Lower lobe of right lung (tissue), 2 donors: Measurements from ENCODE around the gene GCNT3. TPM values are rescaled to one million over a fixed set of nuclear protein-coding genes. Genes with fewer than 3 reads are reported as not detected.

Experiments
- ATAC-seq, 2 donors: fragments of 200-7000 bp; cut with Tn5 transposase; one replicate each; pipeline ENCODE4 v1.9.1; 2020 to 2022; ENCODE audit warnings: mild to moderate bottlenecking in 2 of 2, moderate library complexity in 2 of 2
- DNase-seq: peaks from one replicate; pipeline ENCODE4 v3.0.0-alpha.2; 2020
- H3K27ac ChIP-seq: fragments of 200-600 bp; one replicate; pipeline ENCODE4 v1.8.0; 2022
- H3K27me3 ChIP-seq: fragments of 200-600 bp; one replicate; pipeline ENCODE4 v1.8.0; 2022; ENCODE audit warnings: low read depth
- H3K36me3 ChIP-seq: fragments of 200-600 bp; one replicate; pipeline ENCODE4 v1.8.0; 2022; ENCODE audit warnings: mild to moderate bottlenecking
- H3K4me1 ChIP-seq: fragments of 200-600 bp; one replicate; pipeline ENCODE4 v1.8.0; 2022
- H3K4me3 ChIP-seq: fragments of 200-600 bp; one replicate; pipeline ENCODE4 v1.8.0; 2022; ENCODE audit warnings: mild to moderate bottlenecking
- H3K9me3 ChIP-seq: fragments of 200-600 bp; one replicate; pipeline ENCODE4 v1.8.0; 2022
- CTCF ChIP-seq: fragments of 200-600 bp; IDR thresholded peaks from one replicate; pipeline ENCODE4 v1.8.0; 2022; ENCODE audit warnings: antibody characterized with exemption, mild to moderate bottlenecking
- intact Hi-C: fragments of 100-400 bp; cut with DNase I; formaldehyde crosslinking; loops from one replicate; pipeline ENCODE4 v1.11.0; 2022
- total RNA-seq: library from RNA; stranded (reverse); fragmentation: NEBNext Ultra II Directional; extraction: Animal tissue kit (Norgen Biotek cat#: 25700); gene quantifications from one replicate; pipeline ENCODE4 v1.2.1, GENCODE V29; 2021
- donor health status: DM: no; HTN: yes; CAD: no; lungs with severe emphysema.

The GCNT3 gene
- total RNA-seq, 1 donor from 2014 or later, result 0.68 TPM

DNA sequence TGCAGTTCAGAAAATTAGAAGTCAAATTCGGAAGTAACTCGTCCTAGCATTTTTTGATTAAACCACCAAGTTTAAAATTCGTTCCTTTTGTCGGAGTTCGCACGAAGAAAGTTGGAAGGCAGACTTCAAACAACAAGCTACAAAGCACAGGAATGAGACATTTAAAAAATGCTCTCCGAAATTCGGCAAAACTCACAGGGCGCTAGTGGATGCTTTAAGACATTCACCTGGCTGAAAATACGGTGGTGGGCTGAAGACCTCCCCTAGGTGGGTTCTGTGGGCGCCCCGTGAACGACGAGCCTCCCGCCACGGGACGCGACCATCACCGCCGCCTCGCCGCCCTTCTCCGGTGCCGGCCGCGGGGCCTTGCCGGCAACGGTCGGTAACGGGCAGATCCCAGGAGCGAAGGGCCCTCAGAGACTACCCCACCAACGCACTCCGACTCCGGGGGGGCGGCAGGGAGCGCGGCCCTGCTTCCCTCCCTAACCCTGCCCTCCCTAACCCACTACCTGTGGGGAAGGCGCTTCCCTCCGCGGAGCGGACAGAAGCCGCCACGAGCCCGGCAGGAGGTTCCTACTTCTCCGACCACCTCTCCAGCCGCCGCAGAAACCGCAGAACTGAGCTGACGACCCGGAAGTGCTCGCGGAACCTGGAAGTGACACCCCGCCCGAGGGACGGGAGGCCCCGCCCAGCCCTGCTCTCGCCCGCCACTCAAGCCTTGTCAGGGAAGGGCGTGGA is 45.5 kb downstream of the GCNT3 start, which contains the start of gene GTF2A2:
Gene GTF2A2 (minus strand): TSS at position 619 of the 738 bp plus-strand sequence. CDS start 5,238 bp downstream, outside the sequence.
- Histone ChIP-seq H3K4me3 (peak within 1 kb of the TSS; percentile 97), H3K4me1 (peaks cover 31% of the 10 kb centered on the region), H3K9me3 (no peaks in the 10 kb centered on the region), H3K27me3 (no peaks in the 10 kb centered on the region), H3K27ac (peak within 1 kb of the TSS; percentile 93), H3K36me3 (peaks cover 34% of the 10 kb centered on the region)
- peak; percentile 100 for ATAC-seq
- TF ChIP-seq CTCF, result no peak
- peak; percentile 97 for DNase-seq
- intact Hi-C loops, result no loop called here

DNA sequence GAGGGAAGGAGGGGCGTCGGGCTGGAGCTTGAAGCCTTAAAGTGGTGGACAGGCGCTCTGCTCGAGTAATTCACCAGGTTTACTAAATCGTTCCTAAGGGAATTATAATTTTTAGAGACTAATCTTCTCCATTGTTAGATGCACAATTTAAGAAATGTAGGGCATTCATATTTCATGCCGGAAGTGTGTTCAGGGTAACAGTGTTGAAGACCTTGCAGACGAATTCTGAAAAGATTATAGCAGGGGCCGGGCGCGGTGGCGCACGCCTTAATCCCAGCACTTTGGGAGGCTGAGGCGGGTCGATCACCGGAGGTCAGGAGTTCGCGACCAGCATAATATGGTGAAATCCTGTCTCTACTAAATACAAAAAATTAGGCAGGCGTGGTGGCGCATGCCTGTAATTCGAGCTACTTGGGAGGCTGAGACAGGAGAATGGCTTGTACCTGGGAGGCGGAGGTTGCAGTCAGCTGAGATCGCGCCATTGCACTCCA is 46.1 kb downstream of the GCNT3 start:
- no peak for TF ChIP-seq CTCF

DNA sequence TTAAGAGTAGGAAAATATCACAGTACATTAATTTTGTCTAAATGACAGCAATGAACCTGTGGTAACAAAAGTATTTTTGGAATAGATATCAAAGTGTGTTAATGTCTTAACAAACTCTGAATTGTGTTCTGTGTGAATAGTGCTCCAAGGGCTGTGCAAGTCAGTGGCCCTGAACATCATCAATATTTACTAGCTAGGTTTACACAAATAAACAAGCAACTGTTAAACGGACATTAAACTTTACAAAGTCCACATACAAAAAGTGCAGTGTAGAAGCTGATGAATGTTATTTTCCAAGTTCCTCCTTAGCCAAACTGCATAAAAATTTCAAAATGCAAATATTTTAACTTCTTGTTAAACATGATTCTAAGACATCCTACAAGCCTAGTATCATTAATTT is 47.8 kb downstream of the GCNT3 start:
- intact Hi-C loops, result no loop called here
- Histone ChIP-seq H3K9me3 (no peaks in the 10 kb centered on the region), H3K36me3 (peaks cover 47% of the 10 kb centered on the region), H3K27ac (no peak overlapping the region), H3K27me3 (no peaks in the 10 kb centered on the region), H3K4me3 (no peak overlapping the region), H3K4me1 (peaks cover 27% of the 10 kb centered on the region)
- TF ChIP-seq CTCF, result no peak
- no peak for DNase-seq
- no peak for ATAC-seq

More for the DNA sequence above, 46.1 kb downstream of the GCNT3 start:
- H3K27me3 ChIP-seq, result no peaks in the 10 kb centered on the region
- H3K9me3 ChIP-seq, result no peaks in the 10 kb centered on the region
- ATAC-seq, result peak; percentile 4 to 16
- H3K27ac ChIP-seq, result peak overlapping the region; percentile 93
- peak overlapping the region; percentile 97 for H3K4me3 ChIP-seq
- H3K36me3 ChIP-seq, result peaks cover 35% of the 10 kb centered on the region
- H3K4me1 ChIP-seq, result peaks cover 31% of the 10 kb centered on the region
- peak; percentile 53 for DNase-seq
- intact Hi-C loops, result no loop called here

DNA sequence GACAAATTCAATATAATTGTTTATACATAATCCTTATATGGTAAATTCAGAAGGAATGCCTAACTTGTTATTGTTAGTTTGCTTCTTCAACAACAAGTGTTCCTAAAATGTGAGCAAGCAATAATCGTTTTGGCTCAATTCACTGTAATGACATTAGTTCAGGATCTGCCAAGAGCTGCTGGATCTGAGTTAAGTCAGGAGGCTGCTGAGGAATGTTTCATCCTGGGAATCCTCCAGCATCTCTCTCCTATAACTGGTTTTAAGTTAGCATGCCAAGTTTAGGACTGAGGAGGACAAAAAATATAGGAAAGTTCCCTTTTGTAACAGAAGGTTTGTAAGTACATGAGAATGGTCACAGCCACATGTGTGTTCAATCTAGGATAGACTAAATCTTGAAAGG is 50.7 kb downstream of the GCNT3 start:
- Histone ChIP-seq H3K4me1 (peaks cover 4% of the 10 kb centered on the region), H3K4me3 (no peak overlapping the region), H3K27ac (no peak overlapping the region), H3K36me3 (peaks cover 74% of the 10 kb centered on the region), H3K9me3 (no peaks in the 10 kb centered on the region), H3K27me3 (no peaks in the 10 kb centered on the region)
- DNase-seq (no peak), ATAC-seq (no peak)
- intact Hi-C loops, result no loop called here
- TF ChIP-seq CTCF, result no peak

- H3K27ac ChIP-seq, result no peak overlapping the region
- peaks cover 98% of the 10 kb centered on the region for H3K36me3 ChIP-seq
- no peaks in the 10 kb centered on the region for H3K4me1 ChIP-seq
- no peak for TF ChIP-seq CTCF
- no peak for ATAC-seq
- intact Hi-C loops, result no loop called here
- no peaks in the 10 kb centered on the region for H3K9me3 ChIP-seq
- no peak for DNase-seq
- no peaks in the 10 kb centered on the region for H3K27me3 ChIP-seq
- H3K4me3 ChIP-seq, result no peak overlapping the region
These were observed 57.0 kb downstream of the GCNT3 start for GRCh38 chr15:59668556-59668955.

Other genes with a start within 250 kb of the GCNT3 start
- gene MYO1E, start 238.9 kb upstream of the GCNT3 start, total RNA-seq, result 59.4 TPM
- gene FAM81A, start 173.6 kb upstream of the GCNT3 start, total RNA-seq, result 1.8 TPM
- gene GTF2A2, start 45.7 kb downstream of the GCNT3 start, total RNA-seq, result 89.4 TPM
- 109 TPM for gene BNIP2, start 77.5 kb downstream of the GCNT3 start, total RNA-seq